ENCODE measurements around the gene GXYLT2. TPM values are rescaled to one million over a fixed set of nuclear protein-coding genes. Genes with fewer than 3 reads are reported as not detected.

Gene GXYLT2
- total RNA-seq, 2 donors from 2014 or later, result 0.10 TPM; not detected in 1

DNA sequence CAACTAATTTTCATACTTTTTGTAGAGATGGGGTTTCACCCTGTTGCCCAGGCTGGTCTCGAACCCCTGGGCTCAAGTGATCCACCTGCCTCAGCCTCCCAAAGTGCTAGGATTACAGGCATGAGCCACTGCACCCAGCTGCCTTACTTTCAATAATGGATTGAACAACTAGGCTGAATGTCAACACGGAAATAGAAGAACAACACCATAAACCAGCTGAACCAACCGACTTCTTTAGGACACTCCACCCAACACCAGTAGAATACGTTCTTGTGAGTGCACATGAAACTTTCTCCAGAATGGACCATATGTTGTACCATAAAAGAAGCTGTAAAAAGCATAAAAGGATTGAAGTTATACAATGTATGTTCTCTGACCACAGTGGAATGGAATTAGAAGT is 42.9 kb downstream of the GXYLT2 start:
- Mint-ChIP-seq H3K4me1 (no peaks in the 10 kb centered on the region), H3K27ac (no peak overlapping the region), H3K36me3 (ENCODE audit: low read depth) (no peaks in the 10 kb centered on the region), H3K4me3 (no peak overlapping the region), H3K27me3 (peaks cover 13% of the 10 kb centered on the region)
- H3K9me3 ChIP-seq (ENCODE audit: control insufficient read depth, low read length, poor library complexity, severe bottlenecking), result no peaks in the 10 kb centered on the region
- DNase-seq (no peak), ATAC-seq (no peak)

GRCh38 chr3:72932416-72932815 is 44.6 kb downstream of the GXYLT2 start:
- Mint-ChIP-seq H3K27ac (no peak overlapping the region), H3K36me3 (ENCODE audit: low read depth) (no peaks in the 10 kb centered on the region), H3K4me1 (no peaks in the 10 kb centered on the region), H3K4me3 (no peak overlapping the region), H3K27me3 (peaks cover 20% of the 10 kb centered on the region)
- no peak for ATAC-seq
- no peak for DNase-seq
- H3K9me3 ChIP-seq (ENCODE audit: control insufficient read depth, low read length, poor library complexity, severe bottlenecking), result no peaks in the 10 kb centered on the region

DNA sequence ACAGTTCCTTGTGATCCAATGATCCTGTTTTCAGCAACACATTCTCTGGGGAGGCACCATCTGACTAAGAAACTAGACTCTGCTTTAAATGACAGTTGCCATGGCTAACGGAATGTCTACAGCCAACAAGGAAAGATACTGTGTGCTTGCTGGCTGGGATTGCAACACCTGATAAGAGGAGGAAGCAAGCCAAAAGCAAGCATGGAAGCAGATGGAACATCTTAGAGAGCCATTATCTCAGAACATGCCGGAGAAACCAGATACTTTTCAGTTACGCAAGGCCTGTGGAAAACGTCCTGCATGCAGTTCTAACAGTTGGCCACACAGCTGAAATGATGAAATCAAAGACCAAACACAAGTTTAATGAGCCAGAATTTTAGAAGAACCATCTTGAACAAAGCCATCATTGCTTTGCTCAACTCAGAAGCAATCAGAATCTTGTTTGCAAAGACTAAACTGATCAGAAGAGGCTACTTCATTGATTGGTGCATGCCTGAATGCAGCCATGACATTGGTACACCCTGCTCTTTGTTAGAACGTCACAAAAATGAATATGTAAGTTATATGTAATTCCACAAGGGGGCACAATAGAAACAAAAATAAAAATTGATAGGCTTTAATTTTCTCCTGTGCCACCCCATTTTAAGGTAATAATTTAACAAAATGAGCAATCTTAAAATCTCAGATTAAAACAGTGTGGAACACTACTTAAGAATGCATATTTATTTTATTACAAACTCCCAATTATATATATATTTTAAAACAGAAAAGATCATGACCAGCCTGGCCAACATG is 50.8 kb downstream of the GXYLT2 start:
- no peaks in the 10 kb centered on the region for H3K9me3 ChIP-seq (ENCODE audit: control insufficient read depth, low read length, poor library complexity, severe bottlenecking)
- DNase-seq, result peak in 1 of 3 donors; percentile 10
- ATAC-seq, result peak; percentile 98
- Mint-ChIP-seq H3K4me3 (no peak overlapping the region), H3K36me3 (ENCODE audit: low read depth) (no peaks in the 10 kb centered on the region), H3K4me1 (no peaks in the 10 kb centered on the region), H3K27me3 (peaks cover 20% of the 10 kb centered on the region), H3K27ac (no peak overlapping the region)

GRCh38 chr3:72941245-72941644 is 53.4 kb downstream of the GXYLT2 start:
- Mint-ChIP-seq H3K27me3 (peaks cover 9% of the 10 kb centered on the region), H3K27ac (no peak overlapping the region), H3K4me3 (no peak overlapping the region), H3K4me1 (peaks cover 6% of the 10 kb centered on the region), H3K36me3 (ENCODE audit: low read depth) (no peaks in the 10 kb centered on the region)
- ATAC-seq (no peak), DNase-seq (no peak)
- no peaks in the 10 kb centered on the region for H3K9me3 ChIP-seq (ENCODE audit: control insufficient read depth, low read length, poor library complexity, severe bottlenecking)

DNA sequence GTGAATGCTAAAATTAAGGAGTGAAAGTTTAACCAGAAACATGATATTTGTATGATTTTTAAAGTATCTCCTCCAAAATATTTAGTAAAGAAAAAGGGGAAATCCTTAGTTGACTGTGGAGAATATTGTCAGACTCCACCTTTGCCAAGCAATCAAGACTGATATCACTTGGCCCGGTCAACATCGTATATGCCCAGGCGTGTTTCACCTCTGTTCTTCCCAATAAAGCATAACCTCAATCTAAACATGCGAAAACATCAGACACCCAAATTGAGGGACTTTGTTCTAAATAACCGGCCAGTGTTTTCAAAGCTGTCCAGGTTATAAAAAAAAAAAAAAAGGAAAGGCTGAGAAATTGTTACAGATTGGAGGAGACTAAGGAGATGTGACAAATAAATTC is 54.6 kb downstream of the GXYLT2 start:
- peaks cover 4% of the 10 kb centered on the region for H3K27me3 Mint-ChIP-seq
- H3K27ac Mint-ChIP-seq, result peak overlapping the region; percentile 19
- no peak overlapping the region for H3K4me3 Mint-ChIP-seq
- H3K36me3 Mint-ChIP-seq (ENCODE audit: low read depth), result no peaks in the 10 kb centered on the region
- DNase-seq (no peak), ATAC-seq (no peak)
- peaks cover 6% of the 10 kb centered on the region for H3K4me1 Mint-ChIP-seq
- H3K9me3 ChIP-seq (ENCODE audit: control insufficient read depth, low read length, poor library complexity, severe bottlenecking), result no peaks in the 10 kb centered on the region

- Mint-ChIP-seq H3K27ac (no peak overlapping the region), H3K27me3 (peaks cover 4% of the 10 kb centered on the region), H3K36me3 (ENCODE audit: low read depth) (no peaks in the 10 kb centered on the region), H3K4me1 (peaks cover 6% of the 10 kb centered on the region), H3K4me3 (no peak overlapping the region)
- no peak for ATAC-seq
- H3K9me3 ChIP-seq (ENCODE audit: control insufficient read depth, low read length, poor library complexity, severe bottlenecking), result no peaks in the 10 kb centered on the region
- DNase-seq, result no peak
Observed at GRCh38 chr3:72944696-72945095, 56.9 kb downstream of the GXYLT2 start.

DNA sequence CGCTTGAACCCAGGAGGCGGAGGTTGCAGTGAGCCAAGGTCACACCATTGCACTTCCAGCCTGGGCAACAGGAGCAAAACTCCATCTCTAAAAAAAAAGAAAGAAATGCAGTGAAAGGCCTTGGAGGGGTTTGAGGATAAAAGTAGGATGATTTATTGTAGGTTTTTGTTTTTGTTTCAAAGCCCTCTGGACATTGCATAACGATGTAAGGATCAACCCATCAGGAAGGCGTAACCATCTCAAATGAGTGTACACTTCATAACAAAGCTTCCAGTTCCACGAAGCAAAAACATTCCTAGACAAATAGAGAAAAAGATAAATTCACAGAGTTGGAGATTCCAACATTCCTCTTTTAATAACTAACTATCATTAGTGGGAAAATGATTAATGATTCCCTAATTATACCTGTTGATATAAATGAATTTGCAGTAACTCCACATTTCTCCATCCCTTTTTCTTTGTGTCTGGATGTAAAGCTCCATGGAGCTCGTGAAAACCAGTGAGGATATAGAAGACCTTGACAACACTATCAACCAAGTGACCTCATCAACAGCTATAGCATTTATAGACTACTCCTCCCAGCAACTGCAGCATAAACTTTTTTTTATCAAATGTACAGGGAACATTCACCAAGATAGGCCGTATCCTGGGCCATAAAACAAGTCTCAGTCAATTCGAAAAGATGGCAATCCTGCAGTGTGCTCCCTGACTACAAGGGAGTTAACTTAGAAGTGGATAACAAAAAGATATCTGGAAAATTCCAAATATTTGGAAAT is 60.1 kb downstream of the GXYLT2 start:
- DNase-seq (no peak), ATAC-seq (no peak)
- peaks cover 10% of the 10 kb centered on the region for H3K27me3 Mint-ChIP-seq
- no peak overlapping the region for H3K27ac Mint-ChIP-seq
- H3K4me3 Mint-ChIP-seq, result no peak overlapping the region
- peaks cover 6% of the 10 kb centered on the region for H3K4me1 Mint-ChIP-seq
- no peaks in the 10 kb centered on the region for H3K36me3 Mint-ChIP-seq (ENCODE audit: low read depth)
- H3K9me3 ChIP-seq (ENCODE audit: control insufficient read depth, low read length, poor library complexity, severe bottlenecking), result no peaks in the 10 kb centered on the region

DNA sequence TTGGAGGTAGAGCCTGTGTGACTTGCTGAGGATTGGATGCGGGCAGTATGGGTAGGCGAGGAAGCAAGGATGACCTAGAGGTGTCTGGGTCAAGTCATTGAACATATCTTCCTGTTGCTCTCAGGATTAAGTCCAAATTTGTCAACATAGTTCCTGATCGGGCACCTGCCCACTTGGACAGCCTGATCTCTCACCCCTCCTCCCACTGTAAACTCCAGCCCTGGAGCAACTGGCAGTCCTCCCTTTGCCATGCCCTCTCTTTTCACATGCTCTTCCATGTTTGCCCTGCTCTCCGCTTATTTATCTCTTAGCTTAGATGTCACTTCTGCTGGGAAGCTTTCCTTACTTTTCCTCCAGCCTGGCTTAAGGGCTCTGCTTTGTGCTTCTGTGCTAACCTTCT is 61.2 kb downstream of the GXYLT2 start:
- DNase-seq, result no peak
- peaks cover 6% of the 10 kb centered on the region for H3K4me1 Mint-ChIP-seq
- no peaks in the 10 kb centered on the region for H3K9me3 ChIP-seq (ENCODE audit: control insufficient read depth, low read length, poor library complexity, severe bottlenecking)
- H3K27me3 Mint-ChIP-seq, result peaks cover 10% of the 10 kb centered on the region
- H3K27ac Mint-ChIP-seq, result no peak overlapping the region
- H3K36me3 Mint-ChIP-seq (ENCODE audit: low read depth), result no peaks in the 10 kb centered on the region
- ATAC-seq, result no peak
- no peak overlapping the region for H3K4me3 Mint-ChIP-seq

GRCh38 chr3:72950372-72950771 is 62.5 kb downstream of the GXYLT2 start:
- DNase-seq (no peak), ATAC-seq (no peak)
- Mint-ChIP-seq H3K27me3 (peaks cover 6% of the 10 kb centered on the region), H3K4me3 (no peak overlapping the region), H3K4me1 (peaks cover 4% of the 10 kb centered on the region), H3K27ac (no peak overlapping the region), H3K36me3 (ENCODE audit: low read depth) (no peaks in the 10 kb centered on the region)
- no peaks in the 10 kb centered on the region for H3K9me3 ChIP-seq (ENCODE audit: control insufficient read depth, low read length, poor library complexity, severe bottlenecking)

GRCh38 chr3:72950801-72951200 is 63.0 kb downstream of the GXYLT2 start:
- H3K36me3 Mint-ChIP-seq (ENCODE audit: low read depth), result no peaks in the 10 kb centered on the region

GRCh38 chr3:72951259-72951722 is 63.4 kb downstream of the GXYLT2 start:
- Mint-ChIP-seq H3K27ac (no peak overlapping the region), H3K36me3 (ENCODE audit: low read depth) (no peaks in the 10 kb centered on the region), H3K4me3 (no peak overlapping the region), H3K4me1 (no peaks in the 10 kb centered on the region), H3K27me3 (peaks cover 12% of the 10 kb centered on the region)
- no peaks in the 10 kb centered on the region for H3K9me3 ChIP-seq (ENCODE audit: control insufficient read depth, low read length, poor library complexity, severe bottlenecking)
- peak; percentile 30 for ATAC-seq
- DNase-seq, result no peak

More at GRCh38 chr3:72950801-72951200, 63.0 kb downstream of the GXYLT2 start:
- Mint-ChIP-seq H3K4me1 (peaks cover under 1% of the 10 kb centered on the region), H3K27me3 (peaks cover 9% of the 10 kb centered on the region), H3K4me3 (no peak overlapping the region), H3K27ac (no peak overlapping the region)
- DNase-seq (no peak), ATAC-seq (no peak)
- H3K9me3 ChIP-seq (ENCODE audit: control insufficient read depth, low read length, poor library complexity, severe bottlenecking), result no peaks in the 10 kb centered on the region

DNA sequence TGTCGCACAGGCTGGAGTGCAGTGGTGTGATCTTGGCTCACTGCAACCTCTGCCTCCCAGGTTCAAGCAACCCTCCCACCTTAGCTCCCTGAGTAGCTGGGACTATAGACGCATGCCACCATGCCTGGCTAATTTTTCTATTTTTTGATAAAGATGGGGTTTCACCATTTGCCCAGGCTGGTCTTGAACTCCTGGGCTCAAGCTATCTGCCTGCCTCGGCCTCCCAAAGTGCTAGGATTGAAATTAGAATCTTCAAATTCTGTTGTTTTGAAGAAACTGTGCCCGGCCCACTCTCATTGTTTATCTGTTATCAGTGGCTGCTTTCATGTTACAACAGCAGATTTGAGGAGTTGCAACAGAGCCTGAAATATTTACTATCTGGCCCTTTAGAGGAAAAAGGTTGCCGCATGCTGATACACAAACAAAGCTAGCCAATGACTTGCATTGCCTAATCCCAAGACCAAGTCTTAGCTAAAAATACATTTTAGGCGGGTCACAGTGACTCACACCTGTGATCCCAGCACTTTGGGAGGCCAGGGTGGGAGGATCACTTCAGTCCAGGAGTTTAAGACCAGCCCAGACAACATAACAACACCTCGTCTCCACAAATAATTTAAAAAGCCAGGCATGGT is 65.6 kb downstream of the GXYLT2 start:
- DNase-seq, result no peak
- no peak for ATAC-seq
- peaks cover 16% of the 10 kb centered on the region for H3K27me3 Mint-ChIP-seq
- no peaks in the 10 kb centered on the region for H3K9me3 ChIP-seq (ENCODE audit: control insufficient read depth, low read length, poor library complexity, severe bottlenecking)
- no peak overlapping the region for H3K4me3 Mint-ChIP-seq
- no peak overlapping the region for H3K27ac Mint-ChIP-seq
- peaks cover 4% of the 10 kb centered on the region for H3K4me1 Mint-ChIP-seq
- H3K36me3 Mint-ChIP-seq (ENCODE audit: low read depth), result no peaks in the 10 kb centered on the region

GRCh38 chr3:72957297-72957696 is 69.5 kb downstream of the GXYLT2 start:
- Mint-ChIP-seq H3K4me1 (peaks cover 21% of the 10 kb centered on the region), H3K36me3 (ENCODE audit: low read depth) (peaks cover 2% of the 10 kb centered on the region), H3K27ac (no peak overlapping the region), H3K27me3 (peaks cover 10% of the 10 kb centered on the region), H3K4me3 (no peak overlapping the region)
- no peak for DNase-seq
- no peaks in the 10 kb centered on the region for H3K9me3 ChIP-seq (ENCODE audit: control insufficient read depth, low read length, poor library complexity, severe bottlenecking)
- ATAC-seq, result no peak
